Effector memory CD4-positive, alpha-beta T cell (primary cell): ENCODE results near the gene INO80B.
"Not testable (repeated sequence)": the region's sequence is repeated elsewhere in the genome, so short reads cannot be mapped to it uniquely, and the experiment has no call there.

Source experiments
- DNase-seq, 3 donors: peaks; one replicate each; pipeline ENCODE4 v3.0.0-alpha.2; 2020
- H3K27ac ChIP-seq: 2 replicates; pipeline ENCODE4 v1.7.0; 2013; ENCODE audit warnings: mild to moderate bottlenecking, low read length, moderate library complexity; ENCODE audit not compliant: insufficient read depth, poor library complexity, severe bottlenecking
- H3K27me3 ChIP-seq: replicated peaks from 2 replicates; pipeline ENCODE4 v1.7.0; 2013; ENCODE audit warnings: mild to moderate bottlenecking, low read length; ENCODE audit not compliant: insufficient read depth, control insufficient read depth, poor library complexity, severe bottlenecking
- H3K36me3 ChIP-seq: 2 replicates; pipeline ENCODE4 v1.7.0; 2013; ENCODE audit warnings: mild to moderate bottlenecking, low read length, moderate library complexity; ENCODE audit not compliant: control insufficient read depth, insufficient read depth
- H3K4me1 ChIP-seq: 2 replicates; pipeline ENCODE4 v1.7.0; 2013; ENCODE audit warnings: low read length, mild to moderate bottlenecking; ENCODE audit not compliant: control insufficient read depth, insufficient read depth, poor library complexity, severe bottlenecking
- H3K4me3 ChIP-seq: 2 replicates; pipeline ENCODE4 v1.7.0; 2013; ENCODE audit warnings: low read length, low read depth, mild to moderate bottlenecking; ENCODE audit not compliant: insufficient read depth, poor library complexity, severe bottlenecking
- H3K9me3 ChIP-seq: 2 replicates; pipeline ENCODE4 v1.7.0; 2013; ENCODE audit warnings: mild to moderate bottlenecking, low read length, moderate library complexity; ENCODE audit not compliant: control insufficient read depth

The INO80B gene

GRCh38 chr2:74481961-74482800, 27.3 kb downstream of the INO80B start:
- Histone ChIP-seq H3K4me3 (peak overlapping the region; percentile 100), H3K27ac (peak overlapping the region; percentile 98), H3K36me3 (peaks cover 8% of the 10 kb centered on the region), H3K9me3 (no peaks in the 10 kb centered on the region), H3K4me1 (peaks cover 21% of the 10 kb centered on the region), H3K27me3 (no peaks in the 10 kb centered on the region)
- peak in 2 of 3 donors; percentile 27 to 41 for DNase-seq

GRCh38 chr2:74482801-74483674, 28.2 kb downstream of the INO80B start, which contains the start of the genes CCDC142 and TTC31:
TSS of gene CCDC142 (minus strand) at chr2:74482998. CDS start at chr2:74482837, 161 bp downstream.
TSS of gene TTC31 (plus strand) at chr2:74483081. CDS start at chr2:74483096, 15 bp downstream.
- peak; percentile 84 to 90 (median 89) for DNase-seq
- no peaks in the 10 kb centered on the region for H3K27me3 ChIP-seq
- peaks cover 8% of the 10 kb centered on the region for H3K36me3 ChIP-seq
- H3K4me1 ChIP-seq, result peaks cover 21% of the 10 kb centered on the region
- H3K9me3 ChIP-seq, result no peaks in the 10 kb centered on the region
- H3K4me3 ChIP-seq, result peak within 1 kb of the TSS; percentile 100
- peak within 1 kb of the TSS; percentile 98 for H3K27ac ChIP-seq

- H3K4me1 ChIP-seq, result peaks cover 21% of the 10 kb centered on the region
- not testable (repeated sequence) for DNase-seq, H3K27me3 ChIP-seq, H3K9me3 ChIP-seq
- peak overlapping the region; percentile 100 for H3K4me3 ChIP-seq
- H3K27ac ChIP-seq, result peak overlapping the region; percentile 98
- H3K36me3 ChIP-seq, result peaks cover 14% of the 10 kb centered on the region
Observed at GRCh38 chr2:74483675-74484164, 28.8 kb downstream of the INO80B start.

- Histone ChIP-seq H3K27me3 (no peaks in the 10 kb centered on the region), H3K4me3 (no peak overlapping the region), H3K4me1 (peaks cover 16% of the 10 kb centered on the region), H3K27ac (no peak overlapping the region), H3K9me3 (no peaks in the 10 kb centered on the region), H3K36me3 (peaks cover 25% of the 10 kb centered on the region)
- DNase-seq, result no peak
Observed at GRCh38 chr2:74486141-74486540, 31.3 kb downstream of the INO80B start.

GRCh38 chr2:74488643-74489481, 34.0 kb downstream of the INO80B start:
- DNase-seq, result no peak
- H3K4me3 ChIP-seq, result no peak overlapping the region
- H3K27ac ChIP-seq, result no peak overlapping the region
- H3K4me1 ChIP-seq, result no peaks in the 10 kb centered on the region
- H3K27me3 ChIP-seq, result no peaks in the 10 kb centered on the region
- H3K9me3 ChIP-seq, result no peaks in the 10 kb centered on the region
- H3K36me3 ChIP-seq, result peaks cover 51% of the 10 kb centered on the region

GRCh38 chr2:74489906-74490305, 35.0 kb downstream of the INO80B start:
- Histone ChIP-seq H3K36me3 (peaks cover 51% of the 10 kb centered on the region), H3K4me1 (no peaks in the 10 kb centered on the region), H3K27me3 (no peaks in the 10 kb centered on the region), H3K27ac (no peak overlapping the region), H3K4me3 (no peak overlapping the region), H3K9me3 (no peaks in the 10 kb centered on the region)
- DNase-seq, result no peak

GRCh38 chr2:74491648-74492544, 37.0 kb downstream of the INO80B start:
- no peak for DNase-seq
- Histone ChIP-seq H3K27ac (no peak overlapping the region), H3K27me3 (no peaks in the 10 kb centered on the region), H3K9me3 (no peaks in the 10 kb centered on the region), H3K36me3 (peaks cover 43% of the 10 kb centered on the region), H3K4me3 (no peak overlapping the region), H3K4me1 (no peaks in the 10 kb centered on the region)

GRCh38 chr2:74493546-74493945, 38.7 kb downstream of the INO80B start:
- no peak for DNase-seq

More at GRCh38 chr2:74493546-74493945, 38.7 kb downstream of the INO80B start:
- Histone ChIP-seq H3K4me3 (no peak overlapping the region), H3K27ac (no peak overlapping the region), H3K27me3 (peaks cover 5% of the 10 kb centered on the region), H3K9me3 (no peaks in the 10 kb centered on the region), H3K4me1 (peaks cover 12% of the 10 kb centered on the region), H3K36me3 (peaks cover 40% of the 10 kb centered on the region)
